Measurements from ENCODE around the gene DHRS4.
"Not testable (repeated sequence)": the region's sequence is repeated elsewhere in the genome, so short reads cannot be mapped to it uniquely, and the experiment has no call there.

DHRS4 gene

DNA sequence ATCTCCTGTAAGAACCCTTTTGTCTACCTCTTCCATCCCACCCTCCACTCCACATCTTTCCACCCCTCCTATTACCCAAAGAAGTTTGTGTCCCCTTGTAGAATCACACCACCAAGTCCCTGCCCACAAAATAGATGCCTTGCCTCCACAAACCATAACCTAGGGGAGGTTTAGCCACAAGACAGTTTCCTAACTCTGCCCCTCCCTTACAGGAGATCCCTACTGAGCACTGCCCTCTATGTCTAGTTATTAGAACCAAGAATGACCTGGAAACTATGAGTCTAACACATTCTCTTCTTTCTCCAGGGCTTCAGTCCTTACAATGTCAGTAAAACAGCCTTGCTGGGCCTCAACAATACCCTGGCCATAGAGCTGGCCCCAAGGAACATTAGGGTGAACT is 47.5 kb downstream of the DHRS4 start:
- not testable (repeated sequence) for H3K36me3 ChIP-seq (ENCODE audit: control insufficient read depth, insufficient read depth, low read length); H3K4me3 ChIP-seq (ENCODE audit: low read length); H3K9me3 ChIP-seq (ENCODE audit: control insufficient read depth, insufficient read depth, low read length); H3K4me1 ChIP-seq (ENCODE audit: control insufficient read depth, insufficient read depth, low read length); DNase-seq (ENCODE audit: low read depth, low spot score); H3K27ac ChIP-seq (ENCODE audit: low read length); H3K27me3 ChIP-seq (ENCODE audit: control insufficient read depth, insufficient read depth, low read length)

DNA sequence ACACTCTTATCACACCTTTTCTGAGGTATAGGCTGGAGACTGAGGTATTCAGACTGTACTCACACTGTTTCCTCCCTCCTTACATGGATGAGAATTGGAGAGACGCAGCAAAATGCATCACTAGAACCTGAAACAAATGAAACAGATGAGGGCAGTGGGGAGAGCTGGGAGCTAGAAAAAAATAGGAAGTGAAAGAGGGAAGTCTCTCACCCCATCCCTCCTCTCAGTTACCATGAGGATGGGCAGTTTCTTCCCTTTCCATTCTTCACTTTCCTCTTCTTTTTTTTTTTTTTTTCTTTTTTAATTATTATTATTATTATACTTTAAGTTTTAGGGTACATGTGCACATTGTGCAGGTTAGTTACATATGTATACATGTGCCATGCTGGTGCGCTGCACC is 48.1 kb downstream of the DHRS4 start:
- H3K27me3 ChIP-seq (ENCODE audit: control insufficient read depth, insufficient read depth, low read length); H3K27ac ChIP-seq (ENCODE audit: low read length); H3K4me3 ChIP-seq (ENCODE audit: low read length); H3K9me3 ChIP-seq (ENCODE audit: control insufficient read depth, insufficient read depth, low read length); DNase-seq (ENCODE audit: low read depth, low spot score); H3K36me3 ChIP-seq (ENCODE audit: control insufficient read depth, insufficient read depth, low read length); H3K4me1 ChIP-seq (ENCODE audit: control insufficient read depth, insufficient read depth, low read length): not testable (repeated sequence)
- no CpG with 5 or more reads among the region's 2 CpGs for WGBS (ENCODE audit: insufficient coverage, insufficient read length)

DNA sequence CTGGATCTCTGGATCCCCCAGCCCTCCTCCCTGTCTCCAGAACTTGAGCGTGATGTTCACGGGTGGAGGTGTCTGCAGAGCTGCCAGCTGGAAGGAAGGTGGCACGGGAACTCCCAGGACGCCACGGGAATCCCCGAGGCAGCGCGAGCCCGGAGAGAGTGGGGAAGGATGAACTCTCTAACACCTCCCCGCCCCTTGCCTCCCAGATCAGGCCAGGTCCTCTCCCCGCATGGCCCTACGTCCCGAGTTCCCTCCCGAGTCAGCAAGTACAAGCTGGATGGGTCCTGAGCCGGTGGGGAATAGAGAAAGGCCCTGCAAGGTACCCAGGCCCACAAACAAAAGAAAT is 52.9 kb downstream of the DHRS4 start:
- not testable (repeated sequence) for H3K36me3 ChIP-seq (ENCODE audit: control insufficient read depth, insufficient read depth, low read length); DNase-seq (ENCODE audit: low read depth, low spot score); H3K4me3 ChIP-seq (ENCODE audit: low read length); H3K4me1 ChIP-seq (ENCODE audit: control insufficient read depth, insufficient read depth, low read length); H3K27ac ChIP-seq (ENCODE audit: low read length); H3K9me3 ChIP-seq (ENCODE audit: control insufficient read depth, insufficient read depth, low read length); H3K27me3 ChIP-seq (ENCODE audit: control insufficient read depth, insufficient read depth, low read length)
- no CpG with 5 or more reads among the region's 15 CpGs for WGBS (ENCODE audit: insufficient coverage, insufficient read length)

DNA sequence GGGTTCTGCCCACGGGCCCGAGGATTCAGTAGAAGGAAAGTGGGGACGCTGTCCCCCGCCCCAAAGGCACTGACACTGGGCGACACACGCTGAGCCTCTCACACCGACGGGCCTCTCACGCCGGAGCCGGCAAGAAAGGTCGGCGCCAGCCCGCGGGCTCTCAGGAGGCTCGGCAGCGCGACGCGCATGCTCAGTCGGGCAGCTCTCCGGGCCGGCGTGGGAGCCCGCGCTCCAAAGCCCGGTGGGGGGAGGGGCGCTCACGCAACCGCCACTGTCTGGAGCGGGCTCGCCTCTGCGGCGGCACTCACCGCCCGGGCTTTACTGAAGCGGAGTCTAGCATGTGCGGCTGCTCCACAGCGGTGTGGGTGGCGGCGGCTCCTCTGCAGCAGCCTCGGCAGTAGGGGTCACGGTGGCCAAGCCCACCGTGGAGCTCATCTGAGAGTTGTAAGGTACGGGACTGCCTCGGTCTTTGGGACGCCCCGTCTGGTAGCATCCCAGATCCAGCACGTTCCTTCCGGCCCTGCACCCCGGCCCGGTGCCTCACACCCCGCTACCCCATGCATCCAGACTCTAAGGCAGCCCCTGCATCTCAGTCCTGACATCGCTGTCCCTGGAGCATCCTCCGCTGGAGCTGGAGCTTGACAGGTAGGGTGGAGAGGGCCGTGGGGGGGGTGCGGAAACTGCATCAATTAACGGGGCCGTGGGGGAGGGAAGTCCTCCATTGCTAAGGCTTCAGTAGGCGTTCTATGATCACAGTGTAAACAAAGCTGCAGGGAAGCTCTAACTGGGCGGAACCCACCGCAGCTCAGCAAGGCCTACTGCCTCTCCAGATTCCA is 53.5 kb downstream of the DHRS4 start:
- H3K36me3 ChIP-seq (ENCODE audit: control insufficient read depth, insufficient read depth, low read length); H3K4me3 ChIP-seq (ENCODE audit: low read length); H3K27me3 ChIP-seq (ENCODE audit: control insufficient read depth, insufficient read depth, low read length); H3K4me1 ChIP-seq (ENCODE audit: control insufficient read depth, insufficient read depth, low read length); DNase-seq (ENCODE audit: low read depth, low spot score); H3K27ac ChIP-seq (ENCODE audit: low read length); H3K9me3 ChIP-seq (ENCODE audit: control insufficient read depth, insufficient read depth, low read length): not testable (repeated sequence)
- no CpG with 5 or more reads among the region's 62 CpGs for WGBS (ENCODE audit: insufficient coverage, insufficient read length)

DNA sequence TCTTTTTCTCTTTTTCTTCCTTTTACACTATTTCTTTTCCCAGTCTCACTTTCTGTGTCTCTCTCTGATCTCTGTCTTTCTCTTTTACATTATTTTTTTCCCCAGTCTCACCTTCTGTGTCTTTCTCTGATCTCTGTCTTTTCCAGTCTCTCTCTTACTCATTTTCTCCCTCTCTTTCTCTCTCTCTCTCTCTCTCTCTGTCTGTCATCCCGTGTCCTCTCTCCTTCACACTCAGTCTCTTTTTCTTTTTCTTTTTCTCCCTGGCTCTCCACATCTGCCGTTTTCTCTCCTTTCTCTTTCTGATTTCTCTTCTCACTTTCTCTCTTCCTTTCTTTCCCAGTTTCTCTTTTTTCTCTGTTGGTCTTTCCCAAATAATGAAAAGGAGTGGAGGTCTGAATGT is 57.5 kb downstream of the DHRS4 start:
- Histone ChIP-seq H3K9me3 (ENCODE audit: control insufficient read depth, insufficient read depth, low read length) (no peaks in the 10 kb centered on the region), H3K4me3 (ENCODE audit: low read length) (no peak overlapping the region), H3K36me3 (ENCODE audit: control insufficient read depth, insufficient read depth, low read length) (no peaks in the 10 kb centered on the region), H3K4me1 (ENCODE audit: control insufficient read depth, insufficient read depth, low read length) (no peaks in the 10 kb centered on the region), H3K27me3 (ENCODE audit: control insufficient read depth, insufficient read depth, low read length) (no peaks in the 10 kb centered on the region), H3K27ac (ENCODE audit: low read length) (no peak overlapping the region)
- WGBS (ENCODE audit: insufficient coverage, insufficient read length) = no CpG with 5 or more reads among the region's 2 CpGs
- DNase-seq (ENCODE audit: low read depth, low spot score) = no peak

DNA sequence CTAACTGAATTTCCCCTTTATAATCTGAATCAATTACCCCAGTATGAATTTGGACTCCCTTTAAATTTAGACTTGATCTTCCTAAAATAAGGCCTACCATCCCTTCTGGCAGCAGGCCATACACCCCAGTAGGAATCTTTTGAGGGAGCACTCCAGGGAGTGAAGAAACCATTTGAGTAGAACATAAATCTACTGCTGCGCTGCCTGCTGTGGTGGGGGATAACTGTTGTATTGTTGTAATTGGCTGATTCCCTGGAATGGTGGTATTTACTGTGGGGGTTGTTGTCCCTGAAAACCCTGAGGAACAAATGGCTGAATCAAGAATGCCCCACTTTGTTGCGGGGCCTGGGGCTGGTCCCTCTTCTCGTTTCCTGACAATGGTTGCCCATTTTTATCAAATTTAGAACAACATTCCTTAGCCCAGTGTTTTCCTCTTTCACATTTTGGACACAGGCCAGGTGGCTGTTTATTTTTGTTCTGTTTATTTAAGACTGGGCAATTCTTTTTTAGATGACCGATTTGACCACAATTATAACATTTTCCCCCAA is 59.2 kb downstream of the DHRS4 start:
- H3K36me3 ChIP-seq (ENCODE audit: control insufficient read depth, insufficient read depth, low read length); H3K4me1 ChIP-seq (ENCODE audit: control insufficient read depth, insufficient read depth, low read length); DNase-seq (ENCODE audit: low read depth, low spot score); H3K4me3 ChIP-seq (ENCODE audit: low read length); H3K9me3 ChIP-seq (ENCODE audit: control insufficient read depth, insufficient read depth, low read length); H3K27ac ChIP-seq (ENCODE audit: low read length); H3K27me3 ChIP-seq (ENCODE audit: control insufficient read depth, insufficient read depth, low read length): not testable (repeated sequence)
- WGBS (ENCODE audit: insufficient coverage, insufficient read length) = no CpG with 5 or more reads among the region's 4 CpGs

DNA sequence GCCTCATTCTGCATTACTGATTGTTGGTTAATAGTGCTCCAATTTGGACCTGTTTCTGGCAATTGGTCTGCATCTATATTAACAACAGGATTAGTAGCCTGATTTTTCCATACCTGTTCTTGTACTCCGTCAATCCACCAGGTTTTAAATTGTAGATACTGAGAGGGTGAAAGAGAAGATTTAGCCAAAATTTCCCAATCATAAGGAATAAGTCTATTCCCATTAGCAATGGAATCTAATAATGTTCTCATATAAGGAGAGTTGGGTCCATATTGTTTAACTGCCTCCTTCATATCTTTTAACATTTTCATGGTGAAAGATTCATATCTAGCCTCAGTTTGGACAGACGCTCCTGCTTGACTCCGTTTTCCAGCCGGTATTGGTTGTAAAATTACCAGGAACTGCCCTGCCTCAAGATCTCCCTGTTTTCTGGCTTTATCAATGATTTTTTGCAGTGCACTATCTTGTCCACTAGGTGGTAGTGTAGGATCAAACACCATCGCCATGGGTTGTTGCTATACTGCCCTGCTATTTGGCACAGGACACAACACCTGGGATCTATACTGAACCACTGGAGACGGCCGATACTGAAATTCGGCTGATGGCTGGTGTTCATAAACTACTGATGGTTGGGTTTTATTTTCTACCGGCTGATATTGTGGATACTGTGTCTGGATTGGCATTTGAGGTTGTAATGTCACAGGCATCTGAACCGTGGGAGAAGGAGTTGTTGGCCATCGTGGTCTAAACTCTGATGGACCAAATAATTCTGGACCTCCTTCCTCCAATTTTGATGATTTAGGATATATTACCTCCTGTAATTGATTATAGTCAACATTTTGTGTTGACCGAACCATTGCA is 60.3 kb downstream of the DHRS4 start:
- peak; percentile 61 for DNase-seq (ENCODE audit: low read depth, low spot score)
- no CpG with 5 or more reads among the region's 12 CpGs for WGBS (ENCODE audit: insufficient coverage, insufficient read length)

DNA sequence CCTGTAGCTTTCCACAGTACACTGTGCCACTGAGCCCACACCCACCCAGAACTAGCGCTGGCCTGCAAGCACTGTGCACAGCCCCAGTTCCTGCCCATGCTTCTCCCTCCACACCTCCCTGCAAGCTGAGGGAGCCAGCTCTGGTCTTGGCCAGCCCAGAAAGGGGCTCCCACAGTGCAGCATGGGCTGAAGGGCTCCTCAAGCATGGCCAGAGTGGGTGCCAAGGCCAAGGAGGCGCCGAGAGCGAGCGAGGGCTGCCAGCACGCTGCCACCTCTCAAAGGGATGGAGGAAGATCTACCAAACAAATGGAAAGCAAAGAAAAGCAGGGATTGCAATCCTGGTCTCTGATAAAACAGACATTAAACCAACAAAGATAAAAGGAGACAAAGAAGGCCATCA is 62.2 kb downstream of the DHRS4 start:
- no CpG with 5 or more reads among the region's 6 CpGs for WGBS (ENCODE audit: insufficient coverage, insufficient read length)
- not testable (repeated sequence) for H3K27ac ChIP-seq (ENCODE audit: low read length); H3K27me3 ChIP-seq (ENCODE audit: control insufficient read depth, insufficient read depth, low read length); H3K36me3 ChIP-seq (ENCODE audit: control insufficient read depth, insufficient read depth, low read length); H3K9me3 ChIP-seq (ENCODE audit: control insufficient read depth, insufficient read depth, low read length); H3K4me1 ChIP-seq (ENCODE audit: control insufficient read depth, insufficient read depth, low read length); DNase-seq (ENCODE audit: low read depth, low spot score); H3K4me3 ChIP-seq (ENCODE audit: low read length)

More for the DNA sequence above, 60.3 kb downstream of the DHRS4 start:
- Histone ChIP-seq H3K27ac (ENCODE audit: low read length) (no peak overlapping the region), H3K36me3 (ENCODE audit: control insufficient read depth, insufficient read depth, low read length) (no peaks in the 10 kb centered on the region), H3K4me3 (ENCODE audit: low read length) (no peak overlapping the region), H3K27me3 (ENCODE audit: control insufficient read depth, insufficient read depth, low read length) (no peaks in the 10 kb centered on the region), H3K9me3 (ENCODE audit: control insufficient read depth, insufficient read depth, low read length) (no peaks in the 10 kb centered on the region), H3K4me1 (ENCODE audit: control insufficient read depth, insufficient read depth, low read length) (no peaks in the 10 kb centered on the region)
